GM19099 (cell line): ENCODE measurements around the gene CLIP2.

ENCODE experiments used
- POLR2A ChIP-seq: IDR thresholded peaks from 3 replicates; pipeline ENCODE4 v1.6.1; 2011; ENCODE audit warnings: low read depth; ENCODE audit not compliant: insufficient read length; ENCODE audit errors: extremely low read depth

The CLIP2 gene

DNA sequence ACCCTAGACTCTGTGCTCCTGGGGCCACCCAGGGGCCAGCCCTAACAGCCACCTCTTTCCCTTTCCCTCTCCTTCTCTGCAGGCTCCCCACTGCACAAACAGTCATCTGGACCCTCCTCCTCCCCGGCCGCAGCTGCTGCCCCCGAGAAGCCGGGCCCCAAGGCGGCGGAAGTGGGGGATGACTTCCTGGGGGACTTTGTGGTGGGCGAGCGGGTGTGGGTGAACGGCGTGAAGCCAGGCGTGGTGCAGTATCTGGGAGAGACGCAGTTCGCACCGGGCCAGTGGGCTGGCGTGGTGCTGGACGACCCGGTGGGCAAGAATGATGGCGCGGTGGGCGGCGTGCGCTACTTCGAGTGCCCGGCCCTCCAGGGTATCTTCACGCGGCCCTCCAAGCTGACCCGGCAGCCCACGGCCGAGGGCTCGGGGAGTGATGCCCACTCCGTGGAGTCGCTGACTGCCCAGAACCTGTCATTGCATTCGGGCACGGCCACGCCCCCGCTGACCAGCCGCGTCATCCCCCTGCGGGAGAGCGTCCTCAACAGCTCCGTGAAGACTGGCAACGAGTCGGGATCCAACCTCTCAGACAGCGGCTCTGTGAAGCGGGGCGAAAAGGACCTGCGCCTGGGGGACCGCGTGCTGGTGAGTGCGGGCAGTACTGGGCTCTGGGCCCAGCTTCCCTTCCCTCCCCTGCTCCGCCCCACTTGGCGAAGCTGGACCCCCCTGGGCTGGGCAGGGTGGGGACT lies 49.3 kb downstream of the CLIP2 start:
- TF ChIP-seq POLR2A, result no peak

DNA sequence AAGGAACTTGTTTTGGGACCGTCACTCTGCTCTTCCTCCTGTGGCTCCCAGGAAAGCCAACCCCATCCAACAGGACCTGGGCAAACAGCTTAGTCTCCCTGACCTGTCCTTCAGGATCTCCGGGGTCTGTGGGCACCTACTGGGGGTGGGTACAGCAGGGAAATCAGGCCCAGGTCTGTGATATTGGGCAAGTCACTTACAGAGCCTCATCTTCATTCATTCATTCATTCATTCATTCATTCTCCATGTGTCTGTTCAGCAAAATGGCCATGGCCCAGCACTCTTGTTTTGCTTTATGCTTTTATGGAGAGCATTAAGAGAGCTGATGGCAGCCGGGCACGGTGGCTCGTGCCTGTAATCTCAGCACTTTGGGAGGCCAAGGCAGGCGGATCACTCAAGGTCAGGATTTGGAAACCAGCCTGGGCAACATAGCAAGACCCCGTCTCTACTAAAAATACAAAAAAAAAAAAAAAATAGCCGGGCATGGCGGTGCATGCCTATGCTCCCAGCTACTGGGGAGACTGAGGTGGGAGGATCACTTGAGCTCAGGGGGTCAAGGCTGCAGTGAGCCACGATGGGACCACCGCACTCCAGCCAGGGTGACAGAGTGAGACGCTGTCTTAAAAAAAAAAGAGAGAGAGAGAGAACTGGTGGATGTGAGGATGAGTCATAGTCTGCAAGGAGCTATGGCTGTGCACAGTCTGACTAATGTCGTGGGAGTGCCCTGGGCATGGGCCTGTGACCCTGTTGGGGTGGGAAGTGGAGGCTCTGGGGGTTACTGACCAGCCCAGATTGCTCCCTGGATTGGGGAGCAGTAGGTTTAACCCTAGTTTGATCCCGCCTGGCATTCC lies 54.3 kb downstream of the CLIP2 start:
- no peak for TF ChIP-seq POLR2A

DNA sequence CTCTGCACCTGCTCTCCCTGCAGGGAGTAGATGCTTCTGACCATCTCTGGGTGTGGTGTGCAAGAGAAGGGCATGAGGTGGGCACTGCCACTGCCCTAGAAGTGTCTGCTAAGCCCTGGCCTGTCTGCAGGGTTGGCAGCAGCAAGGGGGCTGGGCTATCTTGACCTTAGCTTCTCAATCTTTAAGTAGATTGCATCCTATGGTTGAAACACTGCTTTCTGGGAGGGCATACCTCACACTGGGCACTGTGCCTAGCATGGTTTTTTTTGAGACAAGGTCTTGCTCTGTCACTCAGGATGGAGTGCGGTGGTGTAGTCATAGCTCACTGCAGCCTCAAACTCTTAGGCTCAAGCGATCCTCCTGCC lies 54.9 kb downstream of the CLIP2 start:
- no peak for TF ChIP-seq POLR2A

DNA sequence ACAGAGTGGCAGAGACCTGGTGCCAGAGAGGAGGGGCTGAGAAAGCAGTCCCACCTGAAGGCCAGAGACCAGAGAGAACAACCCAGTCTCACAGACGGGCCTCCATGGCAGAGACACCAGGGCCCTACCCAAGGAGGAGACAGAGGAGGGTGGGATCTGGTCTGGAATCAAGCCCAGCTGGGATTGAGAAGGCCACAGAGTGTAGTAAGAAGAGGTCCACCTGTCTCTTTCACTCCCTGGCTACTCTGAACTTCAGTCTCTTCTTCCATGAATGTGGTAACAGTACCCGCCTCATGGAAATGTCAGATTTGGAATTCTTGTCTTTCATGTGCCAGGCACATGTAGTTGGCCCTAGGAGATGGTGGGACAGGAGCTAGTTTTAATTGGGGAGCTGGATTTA lies 55.6 kb downstream of the CLIP2 start:
- no peak for TF ChIP-seq POLR2A

DNA sequence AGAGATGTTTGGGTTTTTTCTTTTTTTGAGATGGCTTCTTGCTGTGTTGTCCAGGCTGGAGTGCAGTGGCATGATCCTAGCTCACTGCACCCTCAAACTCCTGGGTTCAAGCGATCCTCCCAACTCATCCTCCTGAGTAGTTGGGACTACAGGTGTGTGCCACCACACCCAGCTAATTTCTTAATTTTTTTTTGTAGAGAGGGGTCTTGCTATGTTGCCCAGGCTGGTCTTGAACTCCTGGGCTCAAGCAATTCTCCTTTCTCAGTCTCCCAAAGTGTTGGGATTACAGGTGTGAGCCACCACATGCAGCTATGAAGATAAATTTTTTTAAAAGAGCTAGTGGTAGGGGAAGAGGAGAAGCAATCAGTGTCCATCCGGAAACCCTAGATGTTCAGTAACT lies 56.8 kb downstream of the CLIP2 start:
- no peak for TF ChIP-seq POLR2A

DNA sequence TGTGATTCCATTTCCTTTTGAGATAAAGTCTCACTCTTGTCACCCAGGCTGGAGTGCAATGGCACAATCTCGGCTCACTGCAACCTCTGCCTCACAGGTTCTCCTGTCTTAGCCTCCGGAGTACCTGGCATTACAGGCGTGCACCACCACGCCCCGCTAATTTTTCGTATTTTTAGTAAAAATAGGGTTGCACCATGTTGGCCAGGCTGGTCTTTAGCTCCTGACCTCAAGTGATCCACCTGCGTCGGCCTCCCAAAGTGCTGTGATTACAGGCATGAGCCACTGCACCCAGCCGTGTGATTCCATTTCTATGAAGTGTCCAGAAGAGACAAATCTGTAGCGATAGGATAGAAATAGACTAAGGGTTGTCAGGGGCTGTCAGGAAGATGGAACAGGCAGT lies 60.4 kb downstream of the CLIP2 start:
- TF ChIP-seq POLR2A, result no peak

DNA sequence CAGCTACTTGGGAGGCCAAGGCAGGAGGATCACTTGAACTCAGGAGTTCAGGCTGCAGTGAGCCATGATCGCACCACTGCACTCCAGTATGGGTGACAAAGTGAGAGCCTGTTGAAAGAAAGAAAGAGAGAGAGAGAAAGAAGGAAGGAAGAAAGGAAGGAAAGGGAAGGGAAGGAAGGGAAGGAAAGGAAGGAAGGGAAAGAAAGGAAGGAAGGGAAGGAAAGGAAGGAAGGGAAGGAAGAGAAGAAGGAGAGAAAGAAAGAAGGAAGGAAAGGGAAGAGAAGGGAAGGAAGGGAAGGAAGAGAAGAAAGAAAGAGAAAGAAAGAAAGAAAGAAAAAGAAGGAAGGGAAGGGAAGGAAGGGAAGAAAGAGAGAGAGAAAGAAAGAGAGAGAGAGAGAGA lies 61.5 kb downstream of the CLIP2 start:
- TF ChIP-seq POLR2A, result no peak

DNA sequence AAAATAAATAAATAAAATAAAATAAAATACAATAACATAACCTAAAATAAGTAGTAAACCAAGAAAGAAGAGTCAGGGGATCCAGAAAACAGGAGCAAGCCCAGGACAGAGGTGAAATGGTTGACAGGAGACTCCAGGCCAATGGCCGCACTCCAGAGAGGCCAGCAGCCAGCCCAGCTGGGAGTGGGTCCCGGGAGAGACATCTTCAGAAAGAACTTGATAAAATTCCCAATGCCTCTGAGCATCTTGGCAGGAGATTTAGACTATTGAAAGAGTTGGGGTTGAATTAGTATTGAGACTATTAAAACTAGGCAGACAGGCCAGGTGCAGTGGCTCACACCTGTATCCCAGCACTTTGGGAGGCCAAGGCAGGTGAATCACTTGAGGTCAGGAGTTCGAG lies 62.6 kb downstream of the CLIP2 start:
- no peak for TF ChIP-seq POLR2A

DNA sequence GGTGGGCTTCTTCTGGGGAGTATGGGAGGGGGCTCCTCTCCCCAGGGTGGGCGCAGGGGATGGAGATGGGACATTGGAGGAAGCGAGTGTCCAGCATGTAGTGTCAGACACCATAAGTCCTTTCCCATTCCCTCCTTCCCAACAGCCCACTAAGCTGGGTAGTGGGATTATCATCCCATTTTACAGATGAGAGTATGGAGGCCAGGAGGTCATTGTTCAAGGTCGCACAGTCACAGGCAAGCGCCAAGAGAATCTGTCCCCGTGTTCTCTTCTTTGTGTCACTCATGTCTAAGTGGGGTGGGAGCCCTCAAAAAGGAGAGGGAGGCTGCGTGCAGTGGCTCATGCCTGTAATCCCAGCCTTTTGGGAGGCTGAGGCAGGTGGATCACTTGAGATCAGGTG lies 64.8 kb downstream of the CLIP2 start:
- TF ChIP-seq POLR2A, result no peak

DNA sequence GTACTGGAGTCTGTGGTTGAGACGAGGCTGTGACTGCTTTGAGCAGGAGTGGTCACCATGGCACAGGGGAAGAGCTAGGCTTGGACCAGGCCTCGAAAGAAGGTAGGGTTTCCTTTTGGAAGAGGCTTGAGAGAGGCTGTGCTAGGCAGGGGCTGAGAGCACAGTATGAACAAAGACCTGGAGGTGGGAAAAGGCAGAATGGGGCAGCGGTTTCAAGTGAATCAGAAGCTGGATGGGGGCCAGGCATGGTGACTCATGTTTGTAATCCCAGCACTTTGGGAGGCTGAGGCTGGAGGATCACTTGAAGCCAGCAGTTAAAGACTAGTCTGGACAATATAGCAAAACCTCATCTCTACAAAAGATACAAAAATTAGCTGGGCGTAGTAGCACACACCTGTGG lies 65.9 kb downstream of the CLIP2 start:
- TF ChIP-seq POLR2A, result no peak

DNA sequence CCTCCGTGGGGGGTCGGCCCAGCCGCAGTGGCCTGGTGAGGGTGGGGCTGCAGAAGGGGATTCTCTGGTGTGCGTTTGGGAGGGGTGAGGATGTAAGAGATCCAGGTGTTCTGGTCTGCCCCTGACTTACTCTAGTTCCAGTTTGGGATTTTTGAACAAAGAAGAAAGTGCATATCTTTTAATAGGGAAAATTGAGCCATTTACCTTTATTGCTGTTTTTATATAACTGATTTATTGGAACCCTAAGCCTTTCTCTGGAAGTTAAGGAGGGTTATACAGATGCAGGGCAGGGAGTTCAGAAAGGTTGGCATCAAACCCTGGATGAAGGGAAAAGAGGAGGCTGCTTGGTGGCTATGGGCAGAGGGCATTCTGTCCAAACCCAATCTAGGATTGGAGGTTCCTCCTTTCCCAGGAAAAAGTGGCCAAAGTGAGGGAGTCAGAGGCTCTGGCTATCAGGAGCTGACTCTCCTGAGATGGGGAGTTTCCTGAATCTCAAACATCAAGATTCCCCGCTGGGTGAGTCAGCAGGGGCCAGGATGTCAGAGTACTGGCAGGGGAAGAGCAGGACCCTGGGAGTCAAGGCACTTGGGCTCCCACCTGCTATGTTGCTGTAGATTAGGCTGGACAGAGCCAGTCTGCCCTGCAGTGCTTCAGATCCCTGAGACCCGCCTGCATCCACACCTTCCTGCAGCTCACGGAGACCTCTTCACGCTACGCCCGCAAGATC lies 67.5 kb downstream of the CLIP2 start:
- no peak for TF ChIP-seq POLR2A

DNA sequence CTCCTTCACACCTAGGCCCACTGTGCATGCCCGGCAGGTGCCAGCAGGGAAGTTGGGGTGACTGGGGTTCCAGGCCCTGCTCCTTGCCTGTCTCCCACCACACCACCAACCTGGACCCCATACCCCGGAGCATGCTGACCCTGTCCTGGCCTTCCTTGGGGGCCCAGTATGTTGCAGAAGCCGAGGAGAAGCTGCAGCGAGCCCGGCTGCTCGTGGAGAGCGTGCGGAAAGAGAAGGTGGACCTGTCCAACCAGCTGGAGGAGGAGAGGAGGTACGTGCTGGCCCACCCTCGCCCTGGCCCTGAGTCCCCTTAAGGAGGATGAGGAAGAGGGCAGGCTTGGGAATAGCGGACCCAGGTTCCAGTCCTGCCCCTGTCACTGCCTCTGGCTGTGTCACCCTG lies 70.8 kb downstream of the CLIP2 start:
- no peak for TF ChIP-seq POLR2A

DNA sequence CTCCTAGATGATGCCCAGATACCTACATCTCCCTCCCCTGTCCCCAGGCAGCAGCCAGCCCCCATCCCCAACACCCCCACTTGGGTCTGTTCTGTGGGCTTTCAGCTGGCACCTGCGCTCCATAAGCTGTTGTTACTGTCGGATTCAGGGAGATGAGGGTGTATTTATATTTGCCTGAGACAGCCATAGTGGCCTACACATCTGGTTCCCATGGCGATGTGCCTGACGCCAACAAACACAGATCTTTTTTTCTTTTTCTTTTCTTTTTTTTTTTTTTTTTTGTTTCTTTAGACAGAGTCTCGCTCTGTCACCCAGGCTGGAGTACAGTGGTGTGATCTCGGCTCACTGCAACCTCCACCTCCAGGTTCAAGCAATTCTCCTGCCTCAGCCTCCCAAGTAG lies 73.1 kb downstream of the CLIP2 start:
- TF ChIP-seq POLR2A, result no peak

DNA sequence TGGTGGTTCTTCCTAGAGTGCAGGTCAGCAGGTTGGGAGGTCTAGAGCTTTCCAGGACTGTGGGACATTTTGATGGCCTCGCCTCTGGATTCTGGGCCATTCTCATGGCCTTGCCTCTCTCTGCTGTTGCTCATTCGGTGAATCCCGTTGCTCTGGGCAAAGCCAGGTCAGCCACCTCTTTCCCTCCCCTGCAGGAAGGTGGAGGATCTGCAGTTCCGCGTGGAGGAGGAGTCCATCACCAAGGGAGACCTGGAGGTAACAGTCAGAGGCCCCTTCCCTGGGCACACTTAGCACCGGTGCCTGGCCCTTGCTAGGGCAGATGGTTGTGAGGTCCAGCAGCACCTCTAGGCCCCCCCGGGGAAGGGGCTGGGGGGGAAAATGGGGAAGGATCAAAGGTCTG lies 74.9 kb downstream of the CLIP2 start:
- no peak for TF ChIP-seq POLR2A

DNA sequence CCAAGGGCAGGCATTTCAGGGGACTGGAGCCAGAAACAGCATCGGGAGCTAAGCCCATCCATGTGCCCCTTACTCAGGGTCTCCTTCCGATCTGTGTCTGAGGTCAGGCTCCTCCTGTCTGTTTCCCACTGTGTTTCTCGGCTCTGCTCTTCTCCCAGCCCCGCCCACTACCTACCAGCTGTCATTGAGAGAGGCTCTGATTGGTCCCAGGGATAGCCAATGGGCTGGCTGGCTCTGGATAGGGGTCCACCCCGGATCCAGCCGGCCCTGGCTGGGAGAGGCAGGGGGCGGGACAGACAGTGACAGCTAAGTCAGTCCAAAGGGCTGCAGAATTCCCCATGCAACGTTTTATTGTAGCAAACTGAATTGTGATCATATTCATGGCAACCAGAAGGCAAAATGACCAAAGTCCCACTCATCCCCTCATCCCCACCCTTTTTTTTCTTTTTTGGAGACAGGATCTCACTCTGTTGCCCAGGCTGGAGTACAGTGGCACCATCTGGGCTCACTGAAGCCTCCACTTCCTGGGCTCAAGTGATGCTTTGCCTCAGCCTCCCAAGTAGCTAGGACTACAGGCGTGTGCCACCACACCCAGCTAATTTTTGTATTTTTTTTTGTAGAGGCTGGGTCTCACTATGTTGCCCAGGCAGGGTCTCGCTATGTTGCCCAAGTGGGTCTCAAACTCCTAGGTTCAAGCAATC lies 76.3 kb downstream of the CLIP2 start:
- TF ChIP-seq POLR2A, result no peak

DNA sequence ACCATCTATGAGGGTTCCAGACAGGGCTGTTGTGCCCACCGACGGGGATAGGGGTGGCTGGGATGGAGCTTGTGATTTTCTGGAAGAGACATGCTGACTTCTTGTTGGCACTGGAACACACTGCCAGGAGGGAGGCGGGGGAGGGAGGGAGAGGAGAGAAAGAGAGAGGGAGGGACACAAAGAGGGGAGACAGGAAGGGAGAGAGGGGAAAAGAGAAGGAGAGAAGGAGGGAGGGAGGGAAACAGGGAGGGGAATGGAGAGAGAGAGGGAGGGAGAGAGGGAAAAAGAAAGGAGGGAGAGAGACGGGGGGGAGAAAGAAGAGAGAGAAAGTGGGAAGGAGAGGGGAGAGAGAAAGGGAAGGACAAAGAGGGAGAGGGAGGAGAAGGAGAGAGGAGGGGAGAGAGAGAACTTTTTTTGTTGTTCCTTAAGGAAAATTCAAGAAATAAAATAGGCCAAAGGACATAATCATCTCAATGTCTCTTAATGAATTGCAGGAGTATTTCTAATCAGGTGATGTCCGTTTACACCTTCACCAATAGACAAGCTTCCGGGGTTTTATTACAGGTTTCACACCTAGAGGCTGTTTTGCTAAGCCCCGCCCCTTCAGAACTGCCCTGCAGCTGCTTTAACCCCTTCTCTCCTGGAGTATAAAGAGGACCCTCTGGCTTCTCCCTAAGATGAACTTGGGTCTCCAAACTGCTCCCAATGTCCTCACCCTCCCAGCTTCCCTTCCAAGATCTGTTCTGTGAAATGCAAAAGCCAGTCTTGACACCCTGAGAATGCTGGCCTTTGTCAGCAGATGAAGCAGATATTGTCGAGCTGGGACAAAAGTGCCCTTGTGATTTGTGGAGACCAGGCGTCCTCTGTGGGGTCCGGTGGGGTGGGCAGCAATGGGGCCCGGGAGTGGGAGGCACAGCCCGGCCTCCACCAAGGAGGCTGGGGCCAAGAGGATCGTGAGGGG lies 82.5 kb downstream of the CLIP2 start:
- TF ChIP-seq POLR2A, result no peak
